WTC11 (cell line): ENCODE data around the gene CENPN. TPM values are rescaled to one million over a fixed set of nuclear protein-coding genes. Genes with fewer than 3 reads are reported as not detected.

Source experiments
- ATAC-seq: fragments of 200-7000 bp; cut with Tn5 transposase; 2 replicates; pipeline ENCODE4 v1.10.0; 2021; ENCODE audit warnings: mild to moderate bottlenecking, moderate library complexity
- CTCF ChIA-PET: fragments of 300-600 bp; sonication (Branson Sonifier 250); formaldehyde crosslinking; loops from one replicate; lab custom pipeline; 2021; ENCODE audit warnings: antibody characterized with exemption; lab: Charles Lee
- POLR2A ChIA-PET: fragments of 350-600 bp; sonication (Branson Sonifier 250); formaldehyde crosslinking; loops from one replicate; lab custom pipeline; 2021; ENCODE audit warnings: antibody characterized with exemption; lab: Charles Lee
- DNase-seq: peaks from one replicate; pipeline ENCODE4 v3.0.0; 2021; ENCODE audit warnings: low spot score
- H3K27ac Mint-ChIP-seq: 2 replicates; pipeline ENCODE4 v1.8.0; 2021; ENCODE audit warnings: mixed read lengths
- H3K27me3 Mint-ChIP-seq: 2 replicates; pipeline ENCODE4 v1.8.0; 2021; ENCODE audit warnings: low read depth, mild to moderate bottlenecking, moderate library complexity, mixed read lengths
- H3K36me3 Mint-ChIP-seq: 2 replicates; pipeline ENCODE4 v1.8.0; 2021; ENCODE audit warnings: mixed read lengths
- H3K4me1 Mint-ChIP-seq: 2 replicates; pipeline ENCODE4 v1.8.0; 2022; ENCODE audit warnings: mixed read lengths
- H3K4me3 Mint-ChIP-seq: 2 replicates; pipeline ENCODE4 v1.8.0; 2021; ENCODE audit warnings: mild to moderate bottlenecking, moderate library complexity, mixed read lengths
- H3K9me3 Mint-ChIP-seq: 2 replicates; pipeline ENCODE4 v1.8.0; 2021; ENCODE audit warnings: mixed read lengths
- CTCF ChIP-seq: fragments of 200-600 bp; IDR thresholded peaks from 2 replicates; pipeline ENCODE4 v1.8.0; 2022; ENCODE audit warnings: antibody characterized with exemption
- E2F1 ChIP-seq: sonication (generic); formaldehyde crosslinking; IDR thresholded peaks from 2 replicates; pipeline ENCODE4 v1.8.0; 2022; ENCODE audit warnings: mild to moderate bottlenecking, missing genetic modification reagents
- E2F5 ChIP-seq: sonication (generic); formaldehyde crosslinking; IDR thresholded peaks from 2 replicates; pipeline ENCODE4 v1.8.1; 2022; ENCODE audit warnings: mild to moderate bottlenecking, moderate library complexity, missing genetic modification reagents
- GABPB1 ChIP-seq: sonication (generic); formaldehyde crosslinking; IDR thresholded peaks from 2 replicates; pipeline ENCODE4 v1.8.1; 2023; ENCODE audit warnings: mild to moderate bottlenecking, missing genetic modification reagents
- HMGXB4 ChIP-seq: sonication (generic); formaldehyde crosslinking; IDR thresholded peaks from 2 replicates; pipeline ENCODE4 v1.8.1; 2023; ENCODE audit warnings: mild to moderate bottlenecking, moderate library complexity, missing genetic modification reagents
- IRF2 ChIP-seq: sonication (generic); formaldehyde crosslinking; IDR thresholded peaks from 2 replicates; pipeline ENCODE4 v1.8.0; 2022; ENCODE audit warnings: low read depth, missing genetic modification reagents, borderline replicate concordance
- MYBL2 ChIP-seq: sonication (generic); formaldehyde crosslinking; IDR thresholded peaks from 2 replicates; pipeline ENCODE4 v1.8.1; 2023; ENCODE audit warnings: mild to moderate bottlenecking, moderate library complexity, missing genetic modification reagents
- NFYB ChIP-seq: sonication (generic); formaldehyde crosslinking; conservative IDR thresholded peaks from 2 replicates; pipeline ENCODE4 v1.8.0; 2022; ENCODE audit warnings: low read depth, missing genetic modification reagents
- TCF7 ChIP-seq: sonication (generic); formaldehyde crosslinking; IDR thresholded peaks from 2 replicates; pipeline ENCODE4 v1.8.0; 2022; ENCODE audit warnings: mild to moderate bottlenecking, low read depth, missing genetic modification reagents, moderate library complexity
- ZMAT4 ChIP-seq: fragments of 250-450 bp; sonication (Bioruptor Pico); IDR thresholded peaks from 2 replicates; pipeline ENCODE4 v1.9.0; 2021; ENCODE audit warnings: mild to moderate bottlenecking
- ZNF416 ChIP-seq: fragments of 250-450 bp; sonication (Bioruptor Pico); IDR thresholded peaks from 2 replicates; pipeline ENCODE4 v1.9.0; 2021; ENCODE audit warnings: mild to moderate bottlenecking, inconsistent platforms
- total RNA-seq: library from RNA; stranded (reverse); gene quantifications from 3 replicates; pipeline ENCODE4 v1.2.3, GENCODE V29; 2021
- TF ChIP-seq, protein P1 (sequence below): sonication (generic); formaldehyde crosslinking; IDR thresholded peaks from 2 replicates; pipeline ENCODE4 v1.8.1; 2022; ENCODE audit warnings: mild to moderate bottlenecking, missing genetic modification reagents, moderate library complexity, borderline replicate concordance
- TF ChIP-seq, protein P2 (sequence below): sonication (generic); formaldehyde crosslinking; IDR thresholded peaks from 2 replicates; pipeline ENCODE4 v1.8.0; 2023; ENCODE audit warnings: missing genetic modification reagents, mild to moderate bottlenecking, borderline replicate concordance
- TF ChIP-seq, protein P3 (sequence below): sonication (generic); formaldehyde crosslinking; IDR thresholded peaks from 2 replicates; pipeline ENCODE4 v1.8.1; 2023; ENCODE audit warnings: mild to moderate bottlenecking, missing genetic modification reagents, moderate library complexity
- TF ChIP-seq, protein P4 (sequence below): sonication (generic); formaldehyde crosslinking; IDR thresholded peaks from 2 replicates; pipeline ENCODE4 v1.8.1; 2023; ENCODE audit warnings: mild to moderate bottlenecking, missing genetic modification reagents

Gene CENPN
- total RNA-seq, 1 experiment from 2014 or later = 47.4 TPM

DNA sequence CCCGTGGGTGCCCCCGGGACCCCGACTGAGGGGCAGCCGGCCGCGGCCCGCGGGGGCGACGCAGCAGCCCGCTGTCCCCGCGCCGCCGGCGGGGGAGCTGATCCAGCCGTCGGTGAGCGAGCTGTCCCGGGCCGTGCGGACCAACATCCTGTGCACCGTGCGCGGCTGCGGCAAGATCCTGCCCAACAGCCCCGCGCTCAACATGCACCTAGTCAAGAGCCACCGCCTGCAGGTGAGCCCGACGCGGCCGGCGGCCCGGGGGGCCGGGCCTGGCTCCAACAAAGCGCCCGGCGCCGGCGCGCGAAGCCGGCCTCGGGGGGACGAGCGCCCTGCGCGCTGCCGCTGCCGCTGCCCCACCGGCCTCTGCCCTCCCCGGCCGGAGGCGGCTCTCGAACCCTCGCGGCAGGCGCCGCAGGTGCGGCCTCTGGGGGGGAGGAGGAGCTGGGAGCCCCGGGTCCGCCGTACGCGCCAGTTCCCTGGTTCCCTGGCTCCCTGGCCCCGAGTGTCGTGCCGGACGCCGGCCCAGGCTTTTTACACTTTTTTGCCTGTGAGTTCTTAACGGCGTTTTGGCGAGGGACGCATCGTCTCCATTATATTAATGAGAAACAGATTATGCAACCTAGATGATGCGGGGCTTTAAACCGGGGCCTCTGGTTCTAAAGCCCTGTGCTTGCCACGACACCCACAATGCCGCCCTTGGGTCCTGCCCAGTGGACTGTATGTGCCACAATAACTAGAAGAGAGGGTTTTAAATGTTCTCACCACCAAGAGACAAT is 29.1 kb downstream of the CENPN start (continued):
- TF ChIP-seq, protein P1, sequence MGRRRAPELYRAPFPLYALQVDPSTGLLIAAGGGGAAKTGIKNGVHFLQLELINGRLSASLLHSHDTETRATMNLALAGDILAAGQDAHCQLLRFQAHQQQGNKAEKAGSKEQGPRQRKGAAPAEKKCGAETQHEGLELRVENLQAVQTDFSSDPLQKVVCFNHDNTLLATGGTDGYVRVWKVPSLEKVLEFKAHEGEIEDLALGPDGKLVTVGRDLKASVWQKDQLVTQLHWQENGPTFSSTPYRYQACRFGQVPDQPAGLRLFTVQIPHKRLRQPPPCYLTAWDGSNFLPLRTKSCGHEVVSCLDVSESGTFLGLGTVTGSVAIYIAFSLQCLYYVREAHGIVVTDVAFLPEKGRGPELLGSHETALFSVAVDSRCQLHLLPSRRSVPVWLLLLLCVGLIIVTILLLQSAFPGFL (CRISPR knock-in tag) = no peak
- TF ChIP-seq CTCF = no peak
- TF ChIP-seq, protein P2, sequence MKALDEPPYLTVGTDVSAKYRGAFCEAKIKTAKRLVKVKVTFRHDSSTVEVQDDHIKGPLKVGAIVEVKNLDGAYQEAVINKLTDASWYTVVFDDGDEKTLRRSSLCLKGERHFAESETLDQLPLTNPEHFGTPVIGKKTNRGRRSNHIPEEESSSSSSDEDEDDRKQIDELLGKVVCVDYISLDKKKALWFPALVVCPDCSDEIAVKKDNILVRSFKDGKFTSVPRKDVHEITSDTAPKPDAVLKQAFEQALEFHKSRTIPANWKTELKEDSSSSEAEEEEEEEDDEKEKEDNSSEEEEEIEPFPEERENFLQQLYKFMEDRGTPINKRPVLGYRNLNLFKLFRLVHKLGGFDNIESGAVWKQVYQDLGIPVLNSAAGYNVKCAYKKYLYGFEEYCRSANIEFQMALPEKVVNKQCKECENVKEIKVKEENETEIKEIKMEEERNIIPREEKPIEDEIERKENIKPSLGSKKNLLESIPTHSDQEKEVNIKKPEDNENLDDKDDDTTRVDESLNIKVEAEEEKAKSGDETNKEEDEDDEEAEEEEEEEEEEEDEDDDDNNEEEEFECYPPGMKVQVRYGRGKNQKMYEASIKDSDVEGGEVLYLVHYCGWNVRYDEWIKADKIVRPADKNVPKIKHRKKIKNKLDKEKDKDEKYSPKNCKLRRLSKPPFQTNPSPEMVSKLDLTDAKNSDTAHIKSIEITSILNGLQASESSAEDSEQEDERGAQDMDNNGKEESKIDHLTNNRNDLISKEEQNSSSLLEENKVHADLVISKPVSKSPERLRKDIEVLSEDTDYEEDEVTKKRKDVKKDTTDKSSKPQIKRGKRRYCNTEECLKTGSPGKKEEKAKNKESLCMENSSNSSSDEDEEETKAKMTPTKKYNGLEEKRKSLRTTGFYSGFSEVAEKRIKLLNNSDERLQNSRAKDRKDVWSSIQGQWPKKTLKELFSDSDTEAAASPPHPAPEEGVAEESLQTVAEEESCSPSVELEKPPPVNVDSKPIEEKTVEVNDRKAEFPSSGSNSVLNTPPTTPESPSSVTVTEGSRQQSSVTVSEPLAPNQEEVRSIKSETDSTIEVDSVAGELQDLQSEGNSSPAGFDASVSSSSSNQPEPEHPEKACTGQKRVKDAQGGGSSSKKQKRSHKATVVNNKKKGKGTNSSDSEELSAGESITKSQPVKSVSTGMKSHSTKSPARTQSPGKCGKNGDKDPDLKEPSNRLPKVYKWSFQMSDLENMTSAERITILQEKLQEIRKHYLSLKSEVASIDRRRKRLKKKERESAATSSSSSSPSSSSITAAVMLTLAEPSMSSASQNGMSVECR = 0 out of 2 replicates have a peak, but pooled peaks have one; percentile 27
- TF ChIP-seq ZMAT4 (CRISPR knock-in tag) = no peak

- Mint-ChIP-seq H3K4me1 (peaks cover 11% of the 10 kb centered on the region), H3K36me3 (peaks cover 34% of the 10 kb centered on the region), H3K27me3 (no peaks in the 10 kb centered on the region; the same call in 1 of the 2 replicates), H3K4me3 (peak overlapping the region; percentile 83), H3K27ac (peak overlapping the region; percentile 35; the same call in 1 of the 2 replicates), H3K9me3 (peaks cover 16% of the 10 kb centered on the region)
- POLR2A ChIA-PET = interaction anchor here (1.3 kb wide), 1 partner anchor 30 kb away, joined by 4 read pairs; the partner anchor contains the start of genes CENPN and CMC2
- no peak for DNase-seq
- CTCF ChIA-PET = interaction anchor here (0.6 to 4.4 kb wide), 13 partner anchors 12 to 379 kb away, joined by 3 to 68 read pairs (median 5); partner anchors contain the start of genes BCO1, C16orf46, CENPN and CMC2
- no peak for ATAC-seq
- TF ChIP-seq CTCF (no peak), IRF2 (CRISPR knock-in tag) (no peak), E2F1 (CRISPR knock-in tag) (no peak), ZNF416 (no peak), GABPB1 (CRISPR knock-in tag) (no peak), NFYB (CRISPR knock-in tag) (no peak), MYBL2 (CRISPR knock-in tag) (no peak), E2F5 (no peak), TCF7 (CRISPR knock-in tag) (no peak), HMGXB4 (no peak)
- TF ChIP-seq, protein P3, sequence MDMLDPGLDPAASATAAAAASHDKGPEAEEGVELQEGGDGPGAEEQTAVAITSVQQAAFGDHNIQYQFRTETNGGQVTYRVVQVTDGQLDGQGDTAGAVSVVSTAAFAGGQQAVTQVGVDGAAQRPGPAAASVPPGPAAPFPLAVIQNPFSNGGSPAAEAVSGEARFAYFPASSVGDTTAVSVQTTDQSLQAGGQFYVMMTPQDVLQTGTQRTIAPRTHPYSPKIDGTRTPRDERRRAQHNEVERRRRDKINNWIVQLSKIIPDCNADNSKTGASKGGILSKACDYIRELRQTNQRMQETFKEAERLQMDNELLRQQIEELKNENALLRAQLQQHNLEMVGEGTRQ = no peak
- TF ChIP-seq, protein P4, sequence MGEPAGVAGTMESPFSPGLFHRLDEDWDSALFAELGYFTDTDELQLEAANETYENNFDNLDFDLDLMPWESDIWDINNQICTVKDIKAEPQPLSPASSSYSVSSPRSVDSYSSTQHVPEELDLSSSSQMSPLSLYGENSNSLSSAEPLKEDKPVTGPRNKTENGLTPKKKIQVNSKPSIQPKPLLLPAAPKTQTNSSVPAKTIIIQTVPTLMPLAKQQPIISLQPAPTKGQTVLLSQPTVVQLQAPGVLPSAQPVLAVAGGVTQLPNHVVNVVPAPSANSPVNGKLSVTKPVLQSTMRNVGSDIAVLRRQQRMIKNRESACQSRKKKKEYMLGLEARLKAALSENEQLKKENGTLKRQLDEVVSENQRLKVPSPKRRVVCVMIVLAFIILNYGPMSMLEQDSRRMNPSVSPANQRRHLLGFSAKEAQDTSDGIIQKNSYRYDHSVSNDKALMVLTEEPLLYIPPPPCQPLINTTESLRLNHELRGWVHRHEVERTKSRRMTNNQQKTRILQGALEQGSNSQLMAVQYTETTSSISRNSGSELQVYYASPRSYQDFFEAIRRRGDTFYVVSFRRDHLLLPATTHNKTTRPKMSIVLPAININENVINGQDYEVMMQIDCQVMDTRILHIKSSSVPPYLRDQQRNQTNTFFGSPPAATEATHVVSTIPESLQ (CRISPR knock-in tag) = no peak
These were observed 29.8 kb downstream of the CENPN start for GRCh38 chr16:81036751-81037350.
